ENCODE measurements around the gene BLMH. TPM values are rescaled to one million over a fixed set of nuclear protein-coding genes. Genes with fewer than 3 reads are reported as not detected.

Gene BLMH
- polyA plus RNA-seq, 1 of the 3 experiments (the other 2 are of a cell fraction), result 19.4 TPM

- Histone ChIP-seq H3K4me2 (peak overlapping the region; percentile 74), H3K79me2 (ENCODE audit: insufficient read depth) (peaks cover 25% of the 10 kb centered on the region), H3K4me1 (ENCODE audit: control insufficient read depth in 1 of 2, insufficient read depth in 2 of 2, low read depth in 1 of 2, low read length in 1 of 2) (peaks cover 0 to 15% of the 10 kb centered on the region in 2 experiments; a peak in 2 of 4 replicates), H3K9ac (peak overlapping the region; percentile 80; the same call in 1 of the 2 replicates), H3F3A (replicated peaks; ENCODE audit: insufficient read depth) (no peaks in the 10 kb centered on the region), H3K36me3 (replicated peaks in 1 of 2; ENCODE audit: control insufficient read depth in 1 of 2, insufficient read depth in 2 of 2, low read length in 1 of 2) (peaks cover 38 to 39% of the 10 kb centered on the region in 2 experiments), H3K9me2 (no peaks in the 10 kb centered on the region), H3K27ac (ENCODE audit: low read depth in 2 of 2, low read length in 1 of 2) (no peak overlapping the region), H2AFZ (ENCODE audit: low read depth) (no peak overlapping the region), H4K20me1 (ENCODE audit: insufficient read depth) (no peaks in the 10 kb centered on the region), H3K4me3 (ENCODE audit: low read depth in 2 of 2, low read length in 1 of 2) (peak overlapping the region in 1 of 2 experiments; percentile 91; a peak in 1 of 4 replicates), H3K27me3 (ENCODE audit: insufficient read depth) (no peaks in the 10 kb centered on the region), H3K9me3 (no peaks in the 10 kb centered on the region)
- WGBS (ENCODE audit: low lambda C conversion rate), result 79% methylated on average over 2 of the region's 2 CpGs
- ChIA-PET CTCF (interaction anchor here (1.0 to 2.4 kb wide), 2 partner anchors 165 to 179 kb away, joined by 3 to 11 read pairs; no protein-coding TSS in a partner anchor), POLR2A (no interaction called here)
- TF ChIP-seq TAF1 (IDR thresholded peaks at IDR 0.05; ENCODE audit: borderline replicate concordance, low read depth, low read length), result no peak
- TF ChIP-seq FOSL2 (IDR thresholded peaks at IDR 0.05; ENCODE audit: borderline replicate concordance, low read depth), result no peak
- no peak for TF ChIP-seq CHD2 (IDR thresholded peaks at IDR 0.05; ENCODE audit: low read length, partially characterized antibody)
- DNase-seq, result no peak
Measured at GRCh38 chr17:30290077-30290476, 1.7 kb downstream of the BLMH start.

GRCh38 chr17:30279156-30279555, 12.6 kb downstream of the BLMH start:
- CTCF ChIA-PET, result interaction anchor here (0.8 to 5.3 kb wide), 6 partner anchors 9 to 186 kb away, joined by 3 to 70 read pairs (median 4); no protein-coding TSS in a partner anchor

GRCh38 chr17:30278032-30278431, 13.7 kb downstream of the BLMH start:
- Histone ChIP-seq H4K20me1 (ENCODE audit: insufficient read depth) (no peaks in the 10 kb centered on the region), H3K27ac (ENCODE audit: low read depth in 2 of 2, low read length in 1 of 2) (no peak overlapping the region), H3K4me3 (ENCODE audit: low read depth in 2 of 2, low read length in 1 of 2) (no peak overlapping the region), H3K4me1 (ENCODE audit: control insufficient read depth in 1 of 2, insufficient read depth in 2 of 2, low read depth in 1 of 2, low read length in 1 of 2) (no peaks in the 10 kb centered on the region), H3F3A (replicated peaks; ENCODE audit: insufficient read depth) (peaks cover 6% of the 10 kb centered on the region), H2AFZ (ENCODE audit: low read depth) (no peak overlapping the region), H3K27me3 (ENCODE audit: insufficient read depth) (no peaks in the 10 kb centered on the region), H3K4me2 (no peak overlapping the region), H3K36me3 (replicated peaks in 1 of 2; ENCODE audit: control insufficient read depth in 1 of 2, insufficient read depth in 2 of 2, low read length in 1 of 2) (peaks cover 40 to 59% of the 10 kb centered on the region in 2 experiments), H3K9me2 (no peaks in the 10 kb centered on the region), H3K9ac (no peak overlapping the region), H3K9me3 (no peaks in the 10 kb centered on the region), H3K79me2 (ENCODE audit: insufficient read depth) (no peaks in the 10 kb centered on the region)
- POLR2A ChIA-PET, result interaction anchor here (1.0 kb wide), 1 partner anchor 152 kb away, joined by 3 read pairs; no protein-coding TSS in a partner anchor
- CTCF ChIA-PET, result interaction anchor here (0.6 to 5.3 kb wide), 19 partner anchors 8 to 577 kb away, joined by 3 to 70 read pairs (median 4); partner anchors contain the start of gene BLMH
- TF ChIP-seq MEF2A (IDR thresholded peaks at IDR 0.05; ENCODE audit: borderline replicate concordance, low read depth) (no peak), FOXM1 (IDR thresholded peaks at IDR 0.05; ENCODE audit: low read depth) (no peak), CTCF (IDR thresholded peaks at IDR 0.05) (peak; percentile 64), SMC3 (IDR thresholded peaks at IDR 0.05; ENCODE audit: low read depth, low read length) (peak; percentile 69), RAD21 (IDR thresholded peaks at IDR 0.05; ENCODE audit: low read length) (peak; percentile 84), FOXJ3 (CRISPR knock-in tag; IDR thresholded peaks at IDR 0.05) (no peak)
- peak; percentile 45 for DNase-seq

More at GRCh38 chr17:30279156-30279555, 12.6 kb downstream of the BLMH start:
- H3K4me3 ChIP-seq (ENCODE audit: low read depth in 2 of 2, low read length in 1 of 2), result no peak overlapping the region
- H3K79me2 ChIP-seq (ENCODE audit: insufficient read depth), result no peaks in the 10 kb centered on the region
- H3K4me2 ChIP-seq, result no peak overlapping the region
- no peak overlapping the region for H3K27ac ChIP-seq (ENCODE audit: low read depth in 2 of 2, low read length in 1 of 2)
- H3K27me3 ChIP-seq (ENCODE audit: insufficient read depth), result no peaks in the 10 kb centered on the region
- no peaks in the 10 kb centered on the region for H3K9me2 ChIP-seq
- peaks cover 6% of the 10 kb centered on the region for H3F3A ChIP-seq (replicated peaks; ENCODE audit: insufficient read depth)
- H2AFZ ChIP-seq (ENCODE audit: low read depth), result no peak overlapping the region
- H3K9ac ChIP-seq, result no peak overlapping the region
- no peaks in the 10 kb centered on the region for H3K9me3 ChIP-seq
- peaks cover 35 to 53% of the 10 kb centered on the region in 2 experiments for H3K36me3 ChIP-seq (replicated peaks in 1 of 2; ENCODE audit: control insufficient read depth in 1 of 2, insufficient read depth in 2 of 2, low read length in 1 of 2)
- TF ChIP-seq RCOR1 (IDR thresholded peaks at IDR 0.05; ENCODE audit: low read length), result no peak
- TF ChIP-seq GATA2 (CRISPR knock-in tag; IDR thresholded peaks at IDR 0.05), result peak; percentile 18; the same call in 1 of the 2 replicates
- no peaks in the 10 kb centered on the region for H3K4me1 ChIP-seq (ENCODE audit: control insufficient read depth in 1 of 2, insufficient read depth in 2 of 2, low read depth in 1 of 2, low read length in 1 of 2)
- peak; percentile 19 for DNase-seq
- POLR2A ChIA-PET, result interaction anchor here (1.2 kb wide), 1 partner anchor 174 kb away, joined by 3 read pairs; no protein-coding TSS in a partner anchor
- no peaks in the 10 kb centered on the region for H4K20me1 ChIP-seq (ENCODE audit: insufficient read depth)
